Measurements from ENCODE around the gene SLC6A7. TPM values are rescaled to one million over a fixed set of nuclear protein-coding genes. Genes with fewer than 3 reads are reported as not detected.

Gene SLC6A7
- total RNA-seq, 1 experiment from 2014 or later: not detected

DNA sequence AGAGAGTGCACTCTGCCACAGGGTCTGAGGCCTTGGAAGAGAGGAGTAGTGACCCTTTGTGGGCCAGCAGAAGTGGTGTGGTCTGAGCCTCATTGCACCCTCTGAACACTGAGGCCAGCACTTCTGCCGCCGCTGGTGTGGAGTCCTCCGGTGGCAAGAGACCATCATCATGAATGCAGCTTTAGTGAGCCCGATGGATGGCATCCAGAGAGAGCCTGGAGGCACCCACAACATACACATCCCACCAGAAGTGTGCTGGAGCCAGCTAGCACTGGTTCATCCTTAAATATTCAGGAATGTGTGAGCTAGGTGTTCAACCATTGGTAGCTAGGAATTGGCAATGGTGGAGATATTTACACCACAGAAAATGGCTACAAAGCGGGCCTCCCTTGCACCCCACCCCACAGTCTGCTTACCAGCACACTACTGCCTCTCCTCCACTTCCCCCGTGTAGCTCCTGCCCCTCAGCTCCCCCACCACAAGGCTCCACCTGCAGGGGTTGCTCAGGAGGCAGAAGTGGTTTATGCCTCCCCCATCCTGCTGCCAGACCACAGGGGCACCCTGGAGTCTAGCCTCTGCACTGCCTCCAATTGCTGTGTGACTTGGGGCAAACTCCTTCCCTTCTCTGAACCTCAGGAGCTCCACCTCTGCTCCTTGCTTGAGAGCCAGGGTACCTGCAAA is 16.4 kb downstream of the SLC6A7 start:
- POLR2A ChIA-PET (ENCODE audit: low non-redundant PET): no interaction called here
- no peak overlapping the region for H3K27ac ChIP-seq (ENCODE audit: low read depth, low read length, poor library complexity, severe bottlenecking)
- no peaks in the 10 kb centered on the region for H3K4me1 ChIP-seq (ENCODE audit: insufficient read depth, low read length, poor library complexity, severe bottlenecking)
- BruUV-seq (replicated peaks): no TSS peak
- intact Hi-C loops (cut with micrococcal nuclease; ENCODE audit: unreplicated experiment): no loop called here
- H3K9me3 ChIP-seq (ENCODE audit: low read depth, low read length, poor library complexity, severe bottlenecking): no peaks in the 10 kb centered on the region
- TF ChIP-seq, protein P1, sequence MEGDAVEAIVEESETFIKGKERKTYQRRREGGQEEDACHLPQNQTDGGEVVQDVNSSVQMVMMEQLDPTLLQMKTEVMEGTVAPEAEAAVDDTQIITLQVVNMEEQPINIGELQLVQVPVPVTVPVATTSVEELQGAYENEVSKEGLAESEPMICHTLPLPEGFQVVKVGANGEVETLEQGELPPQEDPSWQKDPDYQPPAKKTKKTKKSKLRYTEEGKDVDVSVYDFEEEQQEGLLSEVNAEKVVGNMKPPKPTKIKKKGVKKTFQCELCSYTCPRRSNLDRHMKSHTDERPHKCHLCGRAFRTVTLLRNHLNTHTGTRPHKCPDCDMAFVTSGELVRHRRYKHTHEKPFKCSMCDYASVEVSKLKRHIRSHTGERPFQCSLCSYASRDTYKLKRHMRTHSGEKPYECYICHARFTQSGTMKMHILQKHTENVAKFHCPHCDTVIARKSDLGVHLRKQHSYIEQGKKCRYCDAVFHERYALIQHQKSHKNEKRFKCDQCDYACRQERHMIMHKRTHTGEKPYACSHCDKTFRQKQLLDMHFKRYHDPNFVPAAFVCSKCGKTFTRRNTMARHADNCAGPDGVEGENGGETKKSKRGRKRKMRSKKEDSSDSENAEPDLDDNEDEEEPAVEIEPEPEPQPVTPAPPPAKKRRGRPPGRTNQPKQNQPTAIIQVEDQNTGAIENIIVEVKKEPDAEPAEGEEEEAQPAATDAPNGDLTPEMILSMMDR (conservative IDR thresholded peaks at IDR 0.05; ENCODE audit: low read depth, low read length): no peak
- TF ChIP-seq EZH2 (IDR thresholded peaks at IDR 0.05; ENCODE audit: borderline replicate concordance, low read depth, low read length, poor library complexity, severe bottlenecking): no peak
- no peaks in the 10 kb centered on the region for H3K36me3 ChIP-seq (ENCODE audit: insufficient read depth, low read length, poor library complexity, severe bottlenecking)
- no peaks in the 10 kb centered on the region for H3K27me3 ChIP-seq (replicated peaks; ENCODE audit: insufficient read depth, low read depth, low read length, poor library complexity)
- CTCF ChIA-PET: no interaction called here
- no peak for DNase-seq (ENCODE audit: low spot score)
- H3K4me3 ChIP-seq (ENCODE audit: low read depth, low read length, poor library complexity, severe bottlenecking): no peak overlapping the region

DNA sequence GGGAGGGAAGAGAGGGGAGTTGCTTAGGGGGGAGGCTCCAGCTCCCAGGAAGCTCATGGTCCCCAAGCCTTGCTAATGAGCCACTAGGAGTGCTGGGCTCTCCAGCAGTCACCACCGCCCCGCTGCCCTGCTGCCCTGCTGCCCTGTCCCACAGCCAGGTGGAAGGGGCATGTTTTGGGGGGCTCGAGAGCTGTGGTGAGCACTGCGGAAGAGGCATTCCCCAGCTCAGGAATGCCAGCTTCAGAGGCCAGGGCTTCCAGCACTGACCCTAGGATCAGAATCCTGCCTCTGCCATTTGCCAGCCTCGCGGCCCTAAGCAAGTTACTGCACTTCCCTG is 16.9 kb downstream of the SLC6A7 start:
- intact Hi-C loops (cut with micrococcal nuclease; ENCODE audit: unreplicated experiment): no loop called here
- POLR2A ChIA-PET (ENCODE audit: low non-redundant PET): no interaction called here
- H3K4me1 ChIP-seq (ENCODE audit: insufficient read depth, low read length, poor library complexity, severe bottlenecking): no peaks in the 10 kb centered on the region
- no peaks in the 10 kb centered on the region for H3K36me3 ChIP-seq (ENCODE audit: insufficient read depth, low read length, poor library complexity, severe bottlenecking)
- no peaks in the 10 kb centered on the region for H3K9me3 ChIP-seq (ENCODE audit: low read depth, low read length, poor library complexity, severe bottlenecking)
- no peak for DNase-seq (ENCODE audit: low spot score)
- no peak for TF ChIP-seq EZH2 (IDR thresholded peaks at IDR 0.05; ENCODE audit: borderline replicate concordance, low read depth, low read length, poor library complexity, severe bottlenecking)
- TF ChIP-seq, protein P1 (conservative IDR thresholded peaks at IDR 0.05; ENCODE audit: low read depth, low read length): no peak
- H3K27ac ChIP-seq (ENCODE audit: low read depth, low read length, poor library complexity, severe bottlenecking): no peak overlapping the region
- CTCF ChIA-PET: no interaction called here
- H3K4me3 ChIP-seq (ENCODE audit: low read depth, low read length, poor library complexity, severe bottlenecking): no peak overlapping the region
- no TSS peak for BruUV-seq (replicated peaks)
- no peaks in the 10 kb centered on the region for H3K27me3 ChIP-seq (replicated peaks; ENCODE audit: insufficient read depth, low read depth, low read length, poor library complexity)

DNA sequence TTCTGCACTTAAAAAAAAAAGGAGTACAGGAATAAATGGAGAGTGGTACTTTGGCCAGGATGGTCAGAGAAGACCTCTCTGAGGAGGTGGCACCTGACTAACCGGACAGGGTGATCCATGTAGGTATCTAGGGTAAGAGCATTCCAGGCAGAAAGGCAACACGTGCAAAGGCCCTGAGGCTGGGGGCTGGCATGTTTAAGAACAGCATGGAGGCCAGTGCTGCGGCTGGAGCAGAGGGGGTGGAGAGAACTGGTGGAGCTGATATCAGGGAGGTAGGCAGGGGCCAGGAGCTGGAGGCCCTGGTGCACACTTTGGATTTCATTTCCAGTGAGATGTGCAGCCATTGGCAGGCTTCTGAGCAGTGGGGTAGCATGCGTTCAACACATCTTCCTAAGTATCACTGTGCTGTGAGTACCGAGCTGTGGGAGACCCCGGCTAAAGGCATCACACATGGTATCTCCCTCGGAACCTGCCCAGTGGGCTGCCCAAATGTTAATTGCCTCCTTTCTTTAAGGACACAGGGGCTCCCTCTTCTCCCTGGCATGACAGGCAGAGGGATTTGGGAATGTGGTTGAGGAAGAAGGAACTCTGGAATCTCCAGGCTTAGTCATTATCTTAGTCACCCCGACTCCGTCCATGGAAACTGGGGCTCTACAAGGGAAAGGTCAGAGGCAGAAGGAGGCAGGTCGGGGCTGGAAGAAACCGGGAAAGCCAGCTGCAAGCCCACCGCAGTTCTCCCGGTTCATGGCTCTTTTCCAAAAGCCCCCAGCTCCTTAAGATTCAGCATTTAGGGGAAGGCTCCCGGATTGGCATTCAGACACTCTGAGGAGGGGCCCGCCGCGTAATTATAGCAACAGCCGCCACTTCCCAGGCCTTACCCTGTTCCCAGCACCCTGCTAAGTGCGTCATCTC is 18.6 kb downstream of the SLC6A7 start:
- Histone ChIP-seq H3K36me3 (ENCODE audit: insufficient read depth, low read length, poor library complexity, severe bottlenecking) (no peaks in the 10 kb centered on the region), H3K9me3 (ENCODE audit: low read depth, low read length, poor library complexity, severe bottlenecking) (no peaks in the 10 kb centered on the region), H3K27me3 (replicated peaks; ENCODE audit: insufficient read depth, low read depth, low read length, poor library complexity) (no peaks in the 10 kb centered on the region), H3K4me3 (ENCODE audit: low read depth, low read length, poor library complexity, severe bottlenecking) (no peak overlapping the region), H3K4me1 (ENCODE audit: insufficient read depth, low read length, poor library complexity, severe bottlenecking) (no peaks in the 10 kb centered on the region), H3K27ac (ENCODE audit: low read depth, low read length, poor library complexity, severe bottlenecking) (no peak overlapping the region)
- ChIA-PET CTCF (no interaction called here), POLR2A (ENCODE audit: low non-redundant PET) (no interaction called here)
- no peak for DNase-seq (ENCODE audit: low spot score)
- TF ChIP-seq EZH2 (IDR thresholded peaks at IDR 0.05; ENCODE audit: borderline replicate concordance, low read depth, low read length, poor library complexity, severe bottlenecking): no peak
- TF ChIP-seq, protein P1 (conservative IDR thresholded peaks at IDR 0.05; ENCODE audit: low read depth, low read length): no peak
- intact Hi-C loops (cut with micrococcal nuclease; ENCODE audit: unreplicated experiment): no loop called here
- BruUV-seq (replicated peaks): no TSS peak
